Mucosa of stomach (tissue), 1 donor: Measurements from ENCODE around the gene RAF1.
"Not testable (repeated sequence)": the region's sequence is repeated elsewhere in the genome, so short reads cannot be mapped to it uniquely, and the experiment has no call there.

Experiments used
- H3K27me3 ChIP-seq: one replicate; pipeline ENCODE4 v1.7.0; 2013; ENCODE audit warnings: mild to moderate bottlenecking, low read length; ENCODE audit not compliant: control insufficient read depth, insufficient read depth
- H3K36me3 ChIP-seq: one replicate; pipeline ENCODE4 v1.7.0; 2013; ENCODE audit warnings: low read length; ENCODE audit not compliant: control insufficient read depth, insufficient read depth
- H3K4me1 ChIP-seq: one replicate; pipeline ENCODE4 v1.7.0; 2013; ENCODE audit warnings: mild to moderate bottlenecking, low read length; ENCODE audit not compliant: control insufficient read depth, insufficient read depth
- H3K4me3 ChIP-seq: one replicate; pipeline ENCODE4 v1.7.0; 2013; ENCODE audit warnings: low read length
- H3K9ac ChIP-seq: one replicate; pipeline ENCODE4 v1.7.0; 2013; ENCODE audit warnings: mild to moderate bottlenecking, low read length, moderate library complexity
- H3K9me3 ChIP-seq: one replicate; pipeline ENCODE4 v1.7.0; 2013; ENCODE audit warnings: mild to moderate bottlenecking, low read length, moderate library complexity; ENCODE audit not compliant: control insufficient read depth
- donor health status: Pancreatic carcinoma.

The RAF1 gene

DNA sequence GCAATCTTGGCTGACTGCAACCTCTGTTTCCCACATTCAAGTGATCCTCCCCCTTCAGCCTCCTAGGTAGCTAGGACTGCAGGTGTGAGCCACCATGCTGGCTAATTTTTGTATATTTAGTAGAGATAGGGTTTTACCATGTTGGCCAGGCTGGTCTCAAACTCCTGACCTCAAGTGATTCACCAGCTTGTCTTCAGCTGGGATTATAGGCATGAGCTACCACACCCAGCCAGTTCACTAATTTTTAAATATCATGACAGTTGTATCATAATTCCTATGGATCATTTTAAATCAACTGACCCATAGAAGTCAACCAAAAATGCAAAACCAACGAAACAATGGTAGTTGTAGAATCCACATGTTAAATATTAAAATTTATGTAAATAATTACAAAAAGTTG lies 35.1 kb downstream of the RAF1 start:
- Histone ChIP-seq H3K27me3 (no peaks in the 10 kb centered on the region), H3K36me3 (no peaks in the 10 kb centered on the region), H3K9ac (no peak overlapping the region), H3K4me1 (peaks cover 53% of the 10 kb centered on the region), H3K4me3 (no peak overlapping the region), H3K9me3 (no peaks in the 10 kb centered on the region)

DNA sequence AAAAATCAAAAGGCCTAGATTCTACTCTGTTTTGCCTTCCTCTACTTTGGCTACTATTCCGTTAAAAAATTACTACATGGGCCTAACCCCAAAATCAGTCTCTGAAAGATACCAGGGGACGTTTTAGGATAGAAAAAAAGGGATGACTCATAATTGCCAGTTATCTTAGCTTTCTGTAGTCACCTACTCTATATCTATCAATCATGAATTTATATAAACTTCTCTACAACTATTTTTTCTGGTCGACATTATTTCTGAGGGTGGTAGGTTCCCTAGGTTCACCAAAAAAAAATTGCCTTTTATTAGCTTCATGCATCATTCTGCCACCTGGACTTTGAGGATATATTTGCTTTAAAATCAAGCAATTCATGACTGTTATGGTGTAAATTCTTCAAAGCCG lies 36.5 kb downstream of the RAF1 start:
- Histone ChIP-seq H3K36me3 (no peaks in the 10 kb centered on the region), H3K9ac (no peak overlapping the region), H3K4me1 (peaks cover 53% of the 10 kb centered on the region), H3K27me3 (no peaks in the 10 kb centered on the region), H3K9me3 (no peaks in the 10 kb centered on the region), H3K4me3 (no peak overlapping the region)

DNA sequence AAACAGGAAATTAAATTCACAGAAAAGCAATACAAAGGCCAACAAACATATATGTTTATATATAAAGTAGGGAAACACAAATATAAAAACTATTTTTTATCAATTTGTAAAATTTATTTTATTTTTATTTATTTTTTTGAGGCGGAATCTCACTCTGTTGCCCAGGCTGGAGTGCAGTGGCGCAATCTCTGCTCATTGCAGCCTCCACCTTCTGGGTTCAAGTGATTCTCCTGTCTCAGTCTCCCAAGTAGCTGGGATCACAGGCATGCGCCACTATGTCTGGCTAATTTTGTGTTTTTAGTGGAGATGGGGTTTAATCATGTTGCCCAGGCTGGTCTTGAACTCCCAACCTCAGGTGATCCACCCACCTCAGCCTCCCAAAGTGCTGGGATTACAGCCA lies 39.0 kb downstream of the RAF1 start:
- H3K27me3 ChIP-seq, H3K4me3 ChIP-seq, H3K9me3 ChIP-seq, H3K9ac ChIP-seq, H3K36me3 ChIP-seq: not testable (repeated sequence)
- peaks cover 54% of the 10 kb centered on the region for H3K4me1 ChIP-seq

DNA sequence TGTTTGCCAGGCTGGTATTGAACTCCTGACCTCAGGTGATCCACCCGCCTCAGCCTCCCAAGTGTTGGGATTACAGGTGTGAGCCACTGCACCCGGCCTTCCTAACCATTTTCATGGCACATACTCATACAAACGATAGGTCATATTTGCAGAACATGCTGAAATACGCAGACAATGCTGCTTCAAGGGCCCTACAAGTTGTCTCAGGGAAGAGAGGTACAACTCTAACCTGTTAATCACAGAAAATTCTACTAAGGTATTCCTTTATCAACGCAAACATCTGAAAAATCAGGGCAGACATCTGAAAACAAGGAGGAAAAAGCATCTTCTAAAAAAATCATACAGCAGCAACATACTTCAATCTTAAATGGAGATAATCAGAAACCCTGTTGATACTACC lies 39.9 kb downstream of the RAF1 start:
- Histone ChIP-seq H3K9ac (no peak overlapping the region), H3K27me3 (no peaks in the 10 kb centered on the region), H3K9me3 (no peaks in the 10 kb centered on the region), H3K4me3 (no peak overlapping the region), H3K36me3 (no peaks in the 10 kb centered on the region), H3K4me1 (peaks cover 47% of the 10 kb centered on the region)

DNA sequence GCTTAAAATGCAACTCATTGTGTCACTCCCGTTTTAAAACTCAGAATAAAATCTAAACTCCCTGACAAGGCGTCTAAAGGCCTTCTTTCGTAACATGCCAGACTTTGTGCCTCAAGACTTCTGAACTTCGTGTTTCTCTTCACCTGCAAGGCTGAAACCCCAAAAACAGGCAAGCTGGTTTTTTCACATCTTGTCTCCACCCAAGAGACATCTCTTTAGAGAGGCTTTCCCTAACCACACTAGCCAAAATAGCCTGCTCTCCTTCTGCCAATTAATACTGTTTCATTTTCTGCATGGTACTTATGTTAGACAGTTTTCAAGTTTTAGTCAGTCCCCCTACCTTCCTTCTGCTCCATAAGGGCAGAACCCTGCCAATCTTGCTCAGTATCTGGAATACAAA lies 41.6 kb downstream of the RAF1 start:
- Histone ChIP-seq H3K4me3 (no peak overlapping the region), H3K36me3 (peaks cover 3% of the 10 kb centered on the region), H3K9ac (no peak overlapping the region), H3K4me1 (peaks cover 32% of the 10 kb centered on the region), H3K9me3 (no peaks in the 10 kb centered on the region), H3K27me3 (no peaks in the 10 kb centered on the region)

DNA sequence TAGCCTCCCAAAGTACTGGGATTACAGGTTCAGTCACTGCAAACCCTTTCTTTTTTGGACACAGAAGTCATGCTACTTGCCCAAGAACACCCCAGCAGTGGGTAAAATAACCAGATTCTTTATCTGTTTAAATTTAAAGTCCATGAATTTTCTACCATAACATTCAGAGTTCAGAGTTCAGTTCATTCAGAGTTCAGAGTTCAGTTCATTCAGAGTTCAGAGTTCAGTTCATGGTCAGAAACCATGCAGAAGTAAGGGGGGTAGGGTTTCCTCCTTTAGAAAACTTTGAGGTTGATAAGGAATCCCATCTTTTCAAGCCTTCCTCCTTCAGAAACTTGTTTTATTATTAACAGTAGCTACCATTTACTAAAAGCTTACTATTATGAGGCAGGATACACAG lies 43.2 kb downstream of the RAF1 start:
- no peaks in the 10 kb centered on the region for H3K27me3 ChIP-seq
- H3K9me3 ChIP-seq, result no peaks in the 10 kb centered on the region
- no peak overlapping the region for H3K4me3 ChIP-seq
- H3K9ac ChIP-seq, result no peak overlapping the region
- peaks cover 3% of the 10 kb centered on the region for H3K36me3 ChIP-seq
- H3K4me1 ChIP-seq, result peaks cover 24% of the 10 kb centered on the region

DNA sequence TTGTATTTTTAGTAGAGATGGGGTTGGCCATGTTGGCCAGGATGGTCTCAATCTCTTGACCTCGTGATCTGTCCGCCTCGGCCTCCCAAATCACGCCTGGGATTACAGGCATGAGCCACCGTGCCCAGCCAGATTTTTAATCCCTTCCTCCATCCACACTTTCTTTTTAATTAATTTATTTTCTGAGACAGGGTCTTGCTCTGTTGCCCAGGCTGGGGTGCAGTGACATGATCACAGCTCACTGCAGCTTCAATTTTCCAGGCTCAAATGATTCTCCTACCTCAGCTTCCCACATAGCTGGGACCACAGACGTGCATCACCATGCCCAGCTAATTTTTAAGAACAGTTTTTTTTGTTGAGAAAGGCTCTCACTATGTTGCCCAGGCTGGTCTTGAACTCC lies 43.6 kb downstream of the RAF1 start:
- H3K4me1 ChIP-seq, result peaks cover 20% of the 10 kb centered on the region

DNA sequence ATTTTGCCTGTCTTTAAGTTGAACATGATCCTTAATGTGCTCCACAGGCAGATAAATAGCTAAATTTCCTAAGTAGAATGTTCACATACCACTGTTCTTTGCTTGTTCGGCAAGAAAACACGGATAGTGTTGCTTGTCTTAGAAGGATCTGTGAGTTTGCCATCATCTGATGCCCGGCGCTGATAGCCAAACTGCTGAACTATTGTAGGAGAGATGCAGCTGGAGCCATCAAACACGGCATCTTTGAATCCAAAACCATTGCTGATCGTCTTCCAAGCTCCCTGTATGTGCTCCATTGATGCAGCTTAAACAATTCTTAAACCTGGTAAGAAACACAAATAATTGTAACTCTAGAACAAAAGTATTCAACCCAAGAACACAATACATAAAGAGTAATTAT lies 45.5 kb downstream of the RAF1 start:
- Histone ChIP-seq H3K27me3 (no peaks in the 10 kb centered on the region), H3K36me3 (peaks cover 8% of the 10 kb centered on the region), H3K4me1 (peaks cover 11% of the 10 kb centered on the region), H3K4me3 (no peak overlapping the region), H3K9me3 (no peaks in the 10 kb centered on the region), H3K9ac (no peak overlapping the region)

More for the DNA sequence above, 43.6 kb downstream of the RAF1 start:
- H3K36me3 ChIP-seq, result peaks cover 3% of the 10 kb centered on the region
- no peaks in the 10 kb centered on the region for H3K27me3 ChIP-seq
- no peaks in the 10 kb centered on the region for H3K9me3 ChIP-seq
- H3K9ac ChIP-seq, result no peak overlapping the region
- H3K4me3 ChIP-seq, result no peak overlapping the region

DNA sequence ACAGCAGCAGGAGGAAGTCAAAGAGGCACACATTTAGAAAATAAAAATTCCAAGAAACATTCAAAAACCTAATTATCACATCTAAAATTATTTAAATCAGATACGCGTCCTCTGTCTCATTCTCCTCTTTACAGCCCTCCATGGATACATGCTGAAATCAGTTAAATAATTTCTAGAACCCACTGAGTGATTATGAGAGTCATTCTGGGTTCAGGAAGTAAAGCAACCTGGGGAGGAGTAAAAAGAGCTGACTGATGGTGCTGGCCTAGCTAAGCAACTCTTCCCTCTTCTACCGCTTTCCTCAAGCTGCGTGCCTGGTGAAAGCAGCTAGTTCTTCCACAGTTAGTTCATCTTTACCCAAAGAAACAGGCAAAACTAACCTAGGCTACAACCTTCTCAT lies 48.7 kb downstream of the RAF1 start:
- peaks cover 10% of the 10 kb centered on the region for H3K36me3 ChIP-seq
- H3K9me3 ChIP-seq, result no peaks in the 10 kb centered on the region
- H3K9ac ChIP-seq, result no peak overlapping the region
- no peak overlapping the region for H3K4me3 ChIP-seq
- no peaks in the 10 kb centered on the region for H3K4me1 ChIP-seq
- no peaks in the 10 kb centered on the region for H3K27me3 ChIP-seq

DNA sequence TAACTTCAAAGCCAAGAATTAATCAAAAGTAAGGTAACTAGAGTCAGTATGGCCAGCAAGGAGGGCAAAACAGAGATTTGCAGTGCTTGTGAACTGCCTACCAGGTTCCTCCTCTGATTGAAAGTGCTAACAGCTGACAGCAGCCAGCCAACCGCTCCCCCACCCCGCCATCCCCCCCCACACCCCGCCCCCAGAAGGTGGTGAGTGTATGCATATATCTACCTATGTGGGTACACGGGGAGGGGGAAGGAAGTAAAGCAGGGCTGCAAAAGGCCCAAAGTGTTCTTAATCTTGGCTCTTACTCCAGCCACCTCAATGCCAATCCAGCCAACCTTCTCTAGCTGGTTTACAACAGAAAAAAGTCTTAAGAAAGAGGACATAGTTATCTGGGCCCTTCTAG lies 50.7 kb downstream of the RAF1 start:
- no peak overlapping the region for H3K4me3 ChIP-seq
- H3K4me1 ChIP-seq, result peaks cover 7% of the 10 kb centered on the region
- no peaks in the 10 kb centered on the region for H3K9me3 ChIP-seq
- H3K27me3 ChIP-seq, result no peaks in the 10 kb centered on the region
- H3K9ac ChIP-seq, result no peak overlapping the region
- peaks cover 15% of the 10 kb centered on the region for H3K36me3 ChIP-seq

DNA sequence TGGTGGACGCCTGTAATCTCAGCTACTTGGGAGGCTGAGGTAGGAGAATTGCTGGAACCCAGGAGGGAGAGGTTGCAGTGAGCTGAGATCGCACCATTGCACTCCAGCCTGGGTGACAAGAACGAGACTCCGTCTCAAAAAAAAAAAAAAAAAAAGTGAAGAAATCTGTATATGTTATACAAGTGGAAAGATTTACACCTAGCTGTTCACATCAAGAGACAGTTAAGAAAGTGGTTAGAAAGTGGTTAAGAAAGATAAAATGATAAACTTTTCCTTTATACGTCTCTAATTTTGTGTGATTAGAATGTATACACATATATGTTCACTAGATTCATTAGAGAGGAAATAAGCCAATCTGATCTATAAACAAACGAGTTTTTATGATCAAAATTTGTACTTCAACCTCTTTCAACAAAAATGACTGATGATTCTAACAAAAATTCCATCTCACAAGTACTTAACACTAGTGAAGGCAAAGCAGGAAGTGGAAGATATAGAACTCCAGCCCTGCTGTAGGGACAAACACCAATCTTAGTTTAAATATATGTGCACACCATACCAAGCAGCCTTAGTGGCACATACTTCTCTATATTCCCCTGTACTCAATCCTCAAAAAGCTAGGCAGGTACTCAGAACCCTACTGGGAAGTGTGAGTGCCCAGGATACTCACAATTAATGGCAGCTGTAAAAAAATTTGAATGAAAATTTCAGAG lies 51.2 kb downstream of the RAF1 start:
- Histone ChIP-seq H3K27me3 (no peaks in the 10 kb centered on the region), H3K36me3 (peaks cover 14% of the 10 kb centered on the region), H3K9ac (no peak overlapping the region), H3K9me3 (no peaks in the 10 kb centered on the region), H3K4me1 (peaks cover 7% of the 10 kb centered on the region), H3K4me3 (no peak overlapping the region)

DNA sequence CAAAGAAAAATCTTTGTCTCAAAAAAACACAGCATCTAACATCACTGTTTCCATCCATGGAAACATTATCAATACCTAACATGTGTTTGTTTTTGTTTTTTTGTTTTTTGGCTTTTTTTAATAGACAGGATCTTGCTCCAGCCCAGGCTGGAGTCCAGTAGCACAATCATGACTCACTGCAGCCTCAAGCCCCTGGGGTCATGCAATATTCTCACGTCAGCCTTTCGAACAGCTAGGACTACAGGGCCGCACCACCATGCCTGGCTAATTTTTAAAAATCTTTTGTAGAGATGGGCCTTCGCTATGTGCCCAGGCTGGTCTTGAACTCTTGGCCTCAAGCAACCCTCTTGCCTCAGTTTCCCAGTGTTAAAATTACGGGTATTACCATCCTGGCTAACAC lies 52.8 kb downstream of the RAF1 start:
- H3K27me3 ChIP-seq, result no peaks in the 10 kb centered on the region
- H3K9me3 ChIP-seq, result no peaks in the 10 kb centered on the region
- H3K4me1 ChIP-seq, result peaks cover 7% of the 10 kb centered on the region
- H3K4me3 ChIP-seq, result no peak overlapping the region
- peaks cover 14% of the 10 kb centered on the region for H3K36me3 ChIP-seq
- no peak overlapping the region for H3K9ac ChIP-seq

DNA sequence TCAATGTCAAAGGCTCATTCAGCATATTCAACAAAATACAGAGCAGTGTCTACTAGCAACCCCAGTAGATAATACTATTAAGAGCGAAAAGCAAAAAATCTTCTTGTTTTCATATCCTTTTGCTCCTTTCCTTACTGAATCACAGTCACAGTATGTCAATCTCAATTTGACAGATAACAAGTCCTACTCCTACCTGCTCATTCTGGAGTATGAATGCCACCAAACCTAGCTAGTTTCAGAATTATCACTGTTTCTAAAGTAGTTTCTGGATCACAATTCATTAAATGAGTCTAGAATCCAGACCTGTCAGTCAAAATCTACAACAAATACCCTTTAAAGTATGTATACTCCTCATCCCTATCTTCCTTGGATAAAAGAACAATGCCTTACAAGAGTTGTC lies 55.5 kb downstream of the RAF1 start:
- Histone ChIP-seq H3K4me1 (peaks cover 7% of the 10 kb centered on the region), H3K9ac (no peak overlapping the region), H3K9me3 (no peaks in the 10 kb centered on the region), H3K36me3 (peaks cover 9% of the 10 kb centered on the region), H3K4me3 (no peak overlapping the region), H3K27me3 (no peaks in the 10 kb centered on the region)
